Astrocyte (in vitro differentiated cells and primary cell): ENCODE measurements around the gene UNC79. TPM values are rescaled to one million over a fixed set of nuclear protein-coding genes. Genes with fewer than 3 reads are reported as not detected.

Source experiments
- DNase-seq: peaks from one replicate; pipeline ENCODE4 v3.0.0-alpha.2; 2010; ENCODE audit warnings: low read depth
- FAIRE-seq: peaks from 2 replicates; lab custom pipeline; 2011; peaks lifted over from hg19 to GRCh38; lab: Jason Lieb, UNC
- H2AFZ ChIP-seq: 2 replicates; pipeline ENCODE4 v1.6.0; 2012; ENCODE audit warnings: low read depth, low read length, inconsistent platforms
- H3K27ac ChIP-seq: 2 replicates; pipeline ENCODE4 v1.5.1; 2011; ENCODE audit warnings: low read depth, low read length, inconsistent platforms
- H3K27me3 ChIP-seq: 2 replicates; pipeline ENCODE4 v1.6.0; 2011; ENCODE audit warnings: low read length, inconsistent platforms; ENCODE audit not compliant: insufficient read depth
- H3K36me3 ChIP-seq: 2 replicates; pipeline ENCODE4 v1.5.1; 2011; ENCODE audit warnings: low read length, inconsistent platforms; ENCODE audit not compliant: insufficient read depth
- H3K4me1 ChIP-seq: 2 replicates; pipeline ENCODE4 v1.5.1; 2011; ENCODE audit warnings: low read length, inconsistent platforms; ENCODE audit not compliant: insufficient read depth
- H3K4me2 ChIP-seq: 2 replicates; pipeline ENCODE4 v1.6.0; 2012; ENCODE audit warnings: low read length, inconsistent platforms
- H3K4me3 ChIP-seq: 2 replicates; pipeline ENCODE4 v1.5.1; 2011; ENCODE audit warnings: low read depth, mild to moderate bottlenecking, low read length, inconsistent platforms; ENCODE audit not compliant: insufficient read depth
- H3K79me2 ChIP-seq: 2 replicates; pipeline ENCODE4 v1.6.0; 2012; ENCODE audit warnings: mild to moderate bottlenecking, low read length, inconsistent platforms; ENCODE audit not compliant: insufficient read depth
- H3K9ac ChIP-seq: 2 replicates; pipeline ENCODE4 v1.6.0; 2012; ENCODE audit warnings: mild to moderate bottlenecking, low read length, inconsistent platforms
- H3K9me3 ChIP-seq: 2 replicates; pipeline ENCODE4 v1.5.1; 2012; ENCODE audit warnings: low read depth, mild to moderate bottlenecking, low read length, inconsistent platforms; ENCODE audit not compliant: insufficient read depth
- H4K20me1 ChIP-seq: 2 replicates; pipeline ENCODE4 v1.6.0; 2012; ENCODE audit warnings: low read length, inconsistent platforms; ENCODE audit not compliant: insufficient read depth
- H3K27ac Mint-ChIP-seq: one replicate; pipeline ENCODE4 v1.8.0; 2021; ENCODE audit warnings: mild to moderate bottlenecking, mixed read lengths; ENCODE audit not compliant: unreplicated experiment
- H3K27me3 Mint-ChIP-seq: one replicate; pipeline ENCODE4 v1.8.0; 2021; ENCODE audit warnings: low read depth, mixed read lengths; ENCODE audit not compliant: unreplicated experiment
- H3K36me3 Mint-ChIP-seq: one replicate; pipeline ENCODE4 v1.8.0; 2021; ENCODE audit warnings: low read depth, mixed read lengths; ENCODE audit not compliant: unreplicated experiment
- H3K4me1 Mint-ChIP-seq: one replicate; pipeline ENCODE4 v1.8.0; 2021; ENCODE audit warnings: low read depth, mixed read lengths; ENCODE audit not compliant: unreplicated experiment
- H3K4me3 Mint-ChIP-seq: one replicate; pipeline ENCODE4 v1.8.0; 2021; ENCODE audit warnings: mild to moderate bottlenecking, moderate library complexity, mixed read lengths; ENCODE audit not compliant: unreplicated experiment
- H3K9me3 Mint-ChIP-seq: one replicate; pipeline ENCODE4 v1.8.0; 2021; ENCODE audit warnings: mild to moderate bottlenecking, mixed read lengths; ENCODE audit not compliant: unreplicated experiment
- EZH2 ChIP-seq: IDR thresholded peaks from 2 replicates; pipeline ENCODE4 v1.6.1; 2012; ENCODE audit warnings: mild to moderate bottlenecking, low read length, inconsistent platforms; ENCODE audit not compliant: insufficient read depth
- total RNA-seq: library from RNA; stranded (reverse); gene quantifications from 2 replicates; pipeline ENCODE4 v1.2.1, GENCODE V29; 2021
- TF ChIP-seq, protein P1 (sequence below): IDR thresholded peaks from 2 replicates; pipeline ENCODE4 v1.5.1; 2011; ENCODE audit warnings: low read depth, mild to moderate bottlenecking, inconsistent platforms, low read length, moderate library complexity; ENCODE audit not compliant: insufficient read depth

Gene UNC79
- total RNA-seq, 1 donor from 2014 or later = 0.66 TPM

- H3K36me3 ChIP-seq = no peaks in the 10 kb centered on the region
- peaks cover 3% of the 10 kb centered on the region for H3K9me3 ChIP-seq
- no peak overlapping the region for H3K27ac ChIP-seq
- H3K4me1 Mint-ChIP-seq = no peaks in the 10 kb centered on the region
- no peaks in the 10 kb centered on the region for H3K79me2 ChIP-seq
- no peak for TF ChIP-seq EZH2
- TF ChIP-seq, protein P1, sequence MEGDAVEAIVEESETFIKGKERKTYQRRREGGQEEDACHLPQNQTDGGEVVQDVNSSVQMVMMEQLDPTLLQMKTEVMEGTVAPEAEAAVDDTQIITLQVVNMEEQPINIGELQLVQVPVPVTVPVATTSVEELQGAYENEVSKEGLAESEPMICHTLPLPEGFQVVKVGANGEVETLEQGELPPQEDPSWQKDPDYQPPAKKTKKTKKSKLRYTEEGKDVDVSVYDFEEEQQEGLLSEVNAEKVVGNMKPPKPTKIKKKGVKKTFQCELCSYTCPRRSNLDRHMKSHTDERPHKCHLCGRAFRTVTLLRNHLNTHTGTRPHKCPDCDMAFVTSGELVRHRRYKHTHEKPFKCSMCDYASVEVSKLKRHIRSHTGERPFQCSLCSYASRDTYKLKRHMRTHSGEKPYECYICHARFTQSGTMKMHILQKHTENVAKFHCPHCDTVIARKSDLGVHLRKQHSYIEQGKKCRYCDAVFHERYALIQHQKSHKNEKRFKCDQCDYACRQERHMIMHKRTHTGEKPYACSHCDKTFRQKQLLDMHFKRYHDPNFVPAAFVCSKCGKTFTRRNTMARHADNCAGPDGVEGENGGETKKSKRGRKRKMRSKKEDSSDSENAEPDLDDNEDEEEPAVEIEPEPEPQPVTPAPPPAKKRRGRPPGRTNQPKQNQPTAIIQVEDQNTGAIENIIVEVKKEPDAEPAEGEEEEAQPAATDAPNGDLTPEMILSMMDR = no peak
- no peak overlapping the region for H3K4me2 ChIP-seq
- H3K9me3 Mint-ChIP-seq = no peaks in the 10 kb centered on the region
- H3K4me3 ChIP-seq = no peak overlapping the region
- FAIRE-seq (no peak), DNase-seq (no peak)
- peaks cover 20% of the 10 kb centered on the region for H3K27me3 Mint-ChIP-seq
- no peaks in the 10 kb centered on the region for H4K20me1 ChIP-seq
- no peaks in the 10 kb centered on the region for H3K27me3 ChIP-seq
- no peak overlapping the region for H3K27ac Mint-ChIP-seq
- no peak overlapping the region for H2AFZ ChIP-seq
- H3K4me1 ChIP-seq = no peaks in the 10 kb centered on the region
- no peak overlapping the region for H3K9ac ChIP-seq
- no peak overlapping the region for H3K4me3 Mint-ChIP-seq
- H3K36me3 Mint-ChIP-seq = no peaks in the 10 kb centered on the region
Observed at GRCh38 chr14:93752980-93753561, 322.3 kb downstream of the UNC79 start.

- no peak overlapping the region for H3K27ac Mint-ChIP-seq
- Histone ChIP-seq H3K79me2 (no peaks in the 10 kb centered on the region), H3K36me3 (no peaks in the 10 kb centered on the region), H3K4me3 (no peak overlapping the region), H3K9me3 (peaks cover 5% of the 10 kb centered on the region), H3K4me2 (no peak overlapping the region), H3K27me3 (no peaks in the 10 kb centered on the region), H3K27ac (no peak overlapping the region), H2AFZ (no peak overlapping the region), H3K9ac (no peak overlapping the region), H4K20me1 (no peaks in the 10 kb centered on the region), H3K4me1 (no peaks in the 10 kb centered on the region)
- H3K36me3 Mint-ChIP-seq = no peaks in the 10 kb centered on the region
- no peak overlapping the region for H3K4me3 Mint-ChIP-seq
- H3K9me3 Mint-ChIP-seq = no peaks in the 10 kb centered on the region
- no peak for TF ChIP-seq EZH2
- TF ChIP-seq, protein P1 = no peak
- no peak for DNase-seq
- no peak for FAIRE-seq
- no peaks in the 10 kb centered on the region for H3K4me1 Mint-ChIP-seq
- H3K27me3 Mint-ChIP-seq = peaks cover 20% of the 10 kb centered on the region
Observed at GRCh38 chr14:93753647-93754046, 322.9 kb downstream of the UNC79 start.

DNA sequence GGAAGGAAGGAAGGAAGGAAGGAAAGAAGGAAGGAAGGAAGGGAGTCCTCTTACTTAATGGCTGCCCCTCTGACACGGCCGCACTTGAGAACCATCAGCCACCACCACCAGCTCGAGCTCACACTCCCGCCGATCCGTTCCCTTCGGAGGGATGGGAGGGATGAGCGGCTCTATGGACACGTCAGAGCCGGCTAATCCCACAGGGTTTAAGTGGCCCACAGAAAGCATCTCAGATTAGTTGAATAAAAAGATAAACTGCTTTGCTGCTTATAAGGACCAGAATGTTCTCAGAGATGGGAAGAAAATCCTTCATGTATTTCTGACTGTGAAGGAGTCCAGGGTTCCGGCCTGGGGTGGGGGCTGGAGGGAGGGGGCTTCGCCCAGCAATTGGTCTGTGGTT, 326.5 kb downstream of the UNC79 start:
- Histone ChIP-seq H3K79me2 (no peaks in the 10 kb centered on the region), H4K20me1 (no peaks in the 10 kb centered on the region), H3K9me3 (peaks cover 6% of the 10 kb centered on the region), H3K4me1 (no peaks in the 10 kb centered on the region), H3K4me2 (no peak overlapping the region), H3K4me3 (no peak overlapping the region), H3K27me3 (no peaks in the 10 kb centered on the region), H2AFZ (no peak overlapping the region), H3K27ac (no peak overlapping the region), H3K9ac (no peak overlapping the region), H3K36me3 (no peaks in the 10 kb centered on the region)
- H3K4me3 Mint-ChIP-seq = no peak overlapping the region
- H3K27me3 Mint-ChIP-seq = peaks cover 31% of the 10 kb centered on the region
- TF ChIP-seq EZH2 = no peak
- TF ChIP-seq, protein P1 = no peak
- FAIRE-seq = no peak
- no peaks in the 10 kb centered on the region for H3K4me1 Mint-ChIP-seq
- H3K27ac Mint-ChIP-seq = peak overlapping the region; percentile 51
- no peaks in the 10 kb centered on the region for H3K36me3 Mint-ChIP-seq
- no peak for DNase-seq
- H3K9me3 Mint-ChIP-seq = peaks cover 3% of the 10 kb centered on the region
